Measurements from ENCODE around the gene TEAD2.
"Not testable (repeated sequence)": the region's sequence is repeated elsewhere in the genome, so short reads cannot be mapped to it uniquely, and the experiment has no call there.

DNA sequence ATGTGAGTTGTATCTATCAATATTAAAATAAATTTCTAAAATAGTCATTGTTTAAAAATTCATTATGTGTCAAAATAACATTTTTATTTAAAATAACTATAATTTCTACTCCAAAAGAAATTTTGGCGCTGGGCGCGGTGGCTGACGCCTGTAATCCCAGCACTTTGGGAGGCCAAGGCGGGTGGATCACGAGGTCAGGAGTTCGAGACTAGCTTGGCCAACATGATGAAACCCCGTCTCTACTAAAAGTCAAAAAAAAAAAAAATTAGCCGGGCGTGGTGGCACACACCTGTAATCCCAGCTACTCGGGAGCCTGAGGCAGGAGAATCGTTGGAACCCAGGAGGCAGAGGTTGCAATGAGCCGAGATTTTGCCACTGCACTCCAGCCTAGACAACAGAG, 36.5 kb downstream of the TEAD2 start:
- TF ChIP-seq, protein P1, sequence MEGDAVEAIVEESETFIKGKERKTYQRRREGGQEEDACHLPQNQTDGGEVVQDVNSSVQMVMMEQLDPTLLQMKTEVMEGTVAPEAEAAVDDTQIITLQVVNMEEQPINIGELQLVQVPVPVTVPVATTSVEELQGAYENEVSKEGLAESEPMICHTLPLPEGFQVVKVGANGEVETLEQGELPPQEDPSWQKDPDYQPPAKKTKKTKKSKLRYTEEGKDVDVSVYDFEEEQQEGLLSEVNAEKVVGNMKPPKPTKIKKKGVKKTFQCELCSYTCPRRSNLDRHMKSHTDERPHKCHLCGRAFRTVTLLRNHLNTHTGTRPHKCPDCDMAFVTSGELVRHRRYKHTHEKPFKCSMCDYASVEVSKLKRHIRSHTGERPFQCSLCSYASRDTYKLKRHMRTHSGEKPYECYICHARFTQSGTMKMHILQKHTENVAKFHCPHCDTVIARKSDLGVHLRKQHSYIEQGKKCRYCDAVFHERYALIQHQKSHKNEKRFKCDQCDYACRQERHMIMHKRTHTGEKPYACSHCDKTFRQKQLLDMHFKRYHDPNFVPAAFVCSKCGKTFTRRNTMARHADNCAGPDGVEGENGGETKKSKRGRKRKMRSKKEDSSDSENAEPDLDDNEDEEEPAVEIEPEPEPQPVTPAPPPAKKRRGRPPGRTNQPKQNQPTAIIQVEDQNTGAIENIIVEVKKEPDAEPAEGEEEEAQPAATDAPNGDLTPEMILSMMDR (IDR thresholded peaks at IDR 0.05) = not testable (repeated sequence)
- TF ChIP-seq POLR2A (IDR thresholded peaks at IDR 0.05) = not testable (repeated sequence)

Data from ovary (tissue), 3 donors.